HT-29 (cell line): Measurements from ENCODE around the gene GNPTAB. TPM values are rescaled to one million over a fixed set of nuclear protein-coding genes. Genes with fewer than 3 reads are reported as not detected.
"Not testable (repeated sequence)": the region's sequence is repeated elsewhere in the genome, so short reads cannot be mapped to it uniquely, and the experiment has no call there.

Experiments
- DNase-seq: peaks from one replicate; pipeline ENCODE4 v3.0.0-alpha.2; 2015; ENCODE audit warnings: low spot score
- total RNA-seq: library from RNA; depleted of rRNA; stranded (reverse); fragments of >200 nt; shearing (Covaris generic); gene quantifications from 2 replicates; pipeline ENCODE4 v1.2.3, GENCODE V29; 2014

GNPTAB gene
- total RNA-seq, 1 experiment from 2014 or later, result 12.7 TPM

- no peak for DNase-seq
These were observed 93.3 kb downstream of the GNPTAB start for GRCh38 chr12:101737476-101737875.

DNA sequence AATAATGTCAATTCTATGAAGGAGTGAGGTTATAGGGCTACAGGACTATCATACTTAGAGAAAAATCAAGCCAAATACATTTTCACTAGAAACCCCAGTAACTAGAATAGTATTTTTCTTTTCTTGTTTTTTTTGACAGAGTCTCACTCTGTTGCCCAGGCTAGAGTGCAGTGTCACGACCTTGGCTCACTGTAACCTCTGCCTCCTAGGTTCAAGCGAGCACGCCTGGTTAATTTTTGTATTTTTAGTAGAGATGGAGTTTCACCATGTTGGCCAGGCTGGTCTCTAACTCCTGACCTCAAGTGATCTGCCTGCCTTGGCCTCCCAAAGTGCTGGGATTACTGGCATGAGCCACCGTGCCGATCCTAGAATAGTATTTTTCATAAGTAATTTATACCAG lies 96.3 kb downstream of the GNPTAB start:
- not testable (repeated sequence) for DNase-seq

- no peak for DNase-seq
These were observed 97.6 kb downstream of the GNPTAB start for GRCh38 chr12:101733166-101733565.

- no peak for DNase-seq
These were observed 98.4 kb downstream of the GNPTAB start for GRCh38 chr12:101732318-101732717.

DNA sequence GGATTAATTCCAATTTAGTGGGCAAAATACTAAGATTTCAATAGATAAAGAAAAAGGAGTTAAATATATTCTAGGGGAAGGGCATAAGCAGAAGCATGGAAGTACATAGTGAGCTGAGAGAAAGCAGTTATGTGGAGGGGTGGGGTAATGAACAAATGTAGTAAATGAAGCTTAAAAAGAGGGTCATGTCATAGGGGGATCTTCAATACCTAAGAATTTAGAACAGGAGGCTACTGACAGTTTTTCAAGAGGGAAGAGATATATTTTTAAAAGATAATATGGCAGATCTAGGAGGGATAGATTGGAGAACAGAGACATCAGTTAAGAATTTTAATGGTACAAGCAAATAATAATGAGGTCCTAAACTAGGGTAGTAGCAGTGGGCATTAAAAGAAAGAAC lies 100.9 kb downstream of the GNPTAB start:
- DNase-seq, result no peak

DNA sequence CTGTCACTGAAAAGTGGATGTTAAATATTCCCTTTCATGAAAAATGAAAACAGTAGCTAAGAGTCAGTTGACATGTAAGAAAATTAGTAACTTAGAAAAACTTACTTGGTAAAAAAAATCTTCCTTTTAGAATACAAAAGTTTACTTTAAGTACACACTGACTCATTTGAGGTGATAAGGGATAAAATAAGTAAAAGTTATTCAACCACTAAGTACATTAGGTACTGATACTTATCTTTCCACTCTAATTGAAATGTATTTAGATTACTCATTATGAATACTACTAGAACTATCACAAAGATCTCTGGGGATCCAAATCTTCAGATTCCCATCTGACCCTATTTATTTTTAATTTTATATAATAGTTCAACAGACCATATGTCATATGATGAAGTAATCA lies 103.7 kb downstream of the GNPTAB start:
- DNase-seq, result no peak

DNA sequence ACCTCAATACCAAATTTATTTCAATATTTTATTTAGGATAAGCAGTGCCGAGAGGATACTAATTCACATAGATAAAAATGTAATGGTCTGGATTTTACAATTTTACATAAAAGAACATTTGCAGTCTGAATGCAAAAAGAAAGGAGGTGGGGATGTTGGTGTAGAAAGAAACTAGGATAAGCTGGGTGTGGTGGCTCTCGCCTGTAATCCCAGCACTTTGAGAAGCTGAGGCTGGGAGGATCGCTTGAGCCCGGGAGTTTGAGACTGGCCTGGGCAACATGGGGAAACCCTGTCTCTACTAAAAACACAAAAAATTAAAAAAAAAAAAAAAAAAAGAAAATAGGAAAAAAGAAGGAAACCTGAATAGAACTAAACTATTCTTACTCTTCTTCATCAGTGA lies 108.4 kb downstream of the GNPTAB start:
- no peak for DNase-seq

DNA sequence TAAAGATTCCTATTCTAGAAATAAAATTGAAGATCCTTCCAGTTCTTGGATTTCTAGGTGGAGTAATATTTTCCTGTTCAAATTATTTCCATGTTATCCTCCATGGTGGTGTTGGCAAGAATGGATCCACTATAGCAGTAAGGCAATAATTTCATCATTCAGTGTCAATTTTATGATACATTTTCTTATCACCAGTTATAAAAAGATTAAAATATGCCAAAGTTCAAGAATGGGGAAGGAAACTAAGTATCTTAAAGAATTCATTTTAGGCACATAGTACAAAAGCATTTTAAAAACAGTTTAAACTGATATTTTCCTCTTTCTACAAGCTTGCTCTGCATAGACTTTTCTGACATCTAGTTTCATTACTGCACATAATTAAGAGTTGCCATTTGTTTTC lies 110.6 kb downstream of the GNPTAB start:
- DNase-seq, result no peak

DNA sequence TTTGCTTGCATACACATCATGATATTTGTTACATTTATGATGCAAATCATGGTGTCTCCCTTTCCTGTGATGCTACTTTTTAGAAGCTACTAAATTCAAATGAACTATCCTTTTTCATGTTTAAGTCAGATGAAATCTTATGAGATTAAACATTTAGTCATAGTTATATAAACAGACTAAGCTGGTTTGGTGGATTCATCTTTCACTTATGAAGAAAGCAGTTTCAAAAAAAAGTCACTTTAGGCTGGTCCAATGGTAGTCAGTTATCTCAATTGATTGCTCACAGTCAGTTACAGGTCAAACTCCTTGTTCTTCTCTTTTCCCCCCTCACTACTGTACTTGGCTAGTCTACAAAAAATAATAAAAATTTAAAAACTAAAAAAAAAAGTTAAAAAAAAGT lies 111.2 kb downstream of the GNPTAB start:
- DNase-seq, result no peak

DNA sequence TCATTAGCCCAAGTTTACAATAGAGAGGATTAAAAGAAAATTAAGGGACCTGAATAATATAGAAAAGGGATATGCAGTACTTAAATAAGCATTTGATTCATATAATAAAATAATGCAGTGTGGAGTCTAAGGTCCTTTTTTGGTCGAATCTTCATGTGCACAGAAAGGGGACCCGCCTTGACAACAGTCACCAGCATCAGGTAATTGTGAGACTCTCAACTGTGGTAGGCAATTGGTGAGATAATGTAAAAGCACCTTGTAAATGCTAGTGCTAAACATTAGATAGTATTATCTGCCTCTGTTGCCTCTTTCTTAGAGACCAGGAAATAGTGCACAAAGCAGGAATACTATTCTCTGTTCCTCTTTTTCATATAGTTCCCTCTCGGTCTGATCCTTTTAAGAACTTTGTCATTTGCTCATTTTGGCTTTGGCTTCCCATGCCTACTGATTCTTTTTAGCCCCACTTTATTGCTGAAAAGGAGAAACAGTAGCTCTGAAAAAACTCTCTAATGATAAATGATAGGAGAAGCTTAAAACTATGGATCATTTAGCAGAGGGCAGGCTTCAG lies 115.8 kb downstream of the GNPTAB start:
- no peak for DNase-seq

DNA sequence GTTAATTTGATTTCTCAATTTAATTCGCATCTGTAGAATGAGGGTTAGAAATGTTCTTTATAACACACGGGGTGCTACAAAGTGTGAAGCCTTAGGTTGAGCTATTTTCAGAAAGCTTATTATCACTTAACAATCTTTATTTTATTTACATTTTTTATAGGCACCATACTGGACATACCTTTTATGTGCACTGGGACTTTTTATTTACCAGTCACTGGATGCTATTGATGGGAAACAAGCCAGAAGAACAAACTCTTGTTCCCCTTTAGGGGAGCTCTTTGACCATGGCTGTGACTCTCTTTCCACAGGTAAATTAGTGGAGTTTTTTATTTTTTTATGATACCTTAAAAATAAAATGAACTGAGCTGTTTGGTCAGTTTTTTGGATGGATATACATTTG lies 116.8 kb downstream of the GNPTAB start:
- DNase-seq, result no peak

DNA sequence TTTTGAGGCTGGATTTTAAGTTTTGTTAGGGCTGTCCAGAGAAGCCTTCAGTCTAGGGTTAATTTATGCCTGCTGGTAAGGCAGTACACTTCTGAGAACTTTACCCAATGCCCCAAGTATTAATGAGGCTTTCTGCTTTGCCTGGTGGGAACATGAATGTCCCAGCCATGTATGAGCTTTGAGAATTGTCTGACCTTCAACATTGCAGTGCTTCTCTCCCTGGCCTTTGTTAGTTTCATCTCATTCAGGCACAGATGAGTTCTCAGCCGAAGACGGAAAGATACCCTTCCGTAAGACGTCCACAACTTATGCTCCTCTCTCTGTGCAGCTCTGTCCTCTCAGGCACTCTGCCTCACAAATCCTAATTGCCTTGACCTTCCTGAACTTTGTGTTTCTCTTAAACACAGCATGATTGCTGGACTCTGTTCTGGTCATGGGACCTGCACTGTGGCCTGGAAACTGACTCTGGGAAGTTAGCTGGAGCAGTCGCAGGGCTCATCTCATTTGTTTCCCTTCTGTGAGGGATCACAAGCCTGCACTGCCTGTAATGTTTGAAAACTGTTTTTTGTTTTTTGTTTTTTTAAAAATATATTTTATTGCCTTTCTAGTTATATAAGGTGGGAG lies 117.6 kb downstream of the GNPTAB start:
- DNase-seq, result no peak

DNA sequence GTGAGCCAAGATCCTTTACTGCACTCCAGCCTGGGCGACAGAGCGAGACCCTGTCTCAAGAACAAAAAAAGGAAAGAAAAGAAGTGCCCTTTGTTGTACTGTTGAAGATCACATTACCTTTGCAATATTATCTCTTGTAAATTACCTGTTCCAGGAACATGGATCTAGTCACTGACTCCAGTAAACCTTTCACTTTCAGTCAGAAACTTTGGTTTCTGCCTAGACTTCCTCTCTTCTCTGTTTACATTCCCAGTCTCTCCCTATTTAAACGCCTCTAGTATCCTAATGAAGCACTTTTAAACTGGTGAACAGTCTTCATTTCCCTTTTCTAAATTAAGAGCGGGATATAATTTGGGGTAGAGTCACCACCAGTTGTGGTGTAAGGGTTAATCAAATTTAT lies 120.5 kb downstream of the GNPTAB start:
- DNase-seq, result no peak

DNA sequence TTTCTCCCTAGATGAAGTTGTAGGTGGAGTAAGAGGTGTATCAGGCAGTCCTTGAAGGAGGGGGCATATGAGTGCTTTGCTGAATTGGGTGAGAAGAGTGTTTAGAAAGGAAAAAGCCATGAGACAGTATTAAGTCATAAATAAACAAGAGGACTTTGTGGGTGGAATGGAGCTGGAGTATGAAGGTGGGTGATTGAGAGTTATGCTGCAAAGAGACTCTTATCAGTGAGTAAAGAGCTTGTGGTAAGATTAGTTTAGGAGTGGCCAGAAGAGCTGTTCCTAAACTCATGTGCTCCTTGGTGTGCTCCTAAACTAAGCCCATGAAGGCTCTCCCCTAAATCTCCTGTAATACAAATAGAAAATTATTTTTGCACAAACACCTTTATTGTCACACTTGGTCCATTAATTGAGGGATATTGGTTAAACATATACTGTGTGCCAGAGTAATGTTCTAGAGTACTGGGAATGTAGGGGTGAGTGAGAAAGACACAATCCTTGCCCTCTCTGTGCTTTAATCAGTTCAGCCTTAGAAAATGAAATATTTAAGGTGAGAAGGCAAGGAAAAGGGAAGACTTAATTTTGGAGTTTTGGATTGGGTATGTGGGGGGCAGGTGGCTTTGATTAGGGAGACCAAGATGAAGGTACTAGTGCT lies 123.5 kb downstream of the GNPTAB start:
- DNase-seq, result no peak

DNA sequence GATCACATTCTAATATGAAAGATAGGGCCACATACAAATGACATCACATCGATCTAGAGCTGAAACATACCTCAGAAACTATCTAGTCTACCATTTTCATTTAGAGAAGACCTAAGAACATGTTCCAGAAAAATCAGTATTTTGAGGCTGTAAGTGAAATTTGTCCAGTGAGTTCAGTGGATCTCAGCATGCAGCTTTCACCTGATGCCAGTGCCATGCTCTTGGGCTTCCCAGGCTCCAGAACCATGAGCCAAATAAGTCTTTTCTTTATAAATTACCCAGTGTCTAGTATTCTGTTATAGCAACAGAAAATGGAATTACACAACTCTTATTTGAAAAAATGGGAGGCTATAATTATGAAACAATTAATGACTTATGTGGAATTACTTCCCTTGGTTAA lies 124.4 kb downstream of the GNPTAB start:
- no peak for DNase-seq

GRCh38 chr12:101703487-101703886 lies 127.3 kb downstream of the GNPTAB start:
- DNase-seq, result no peak

GRCh38 chr12:101700299-101700820 lies 130.4 kb downstream of the GNPTAB start:
- DNase-seq, result no peak

DNA sequence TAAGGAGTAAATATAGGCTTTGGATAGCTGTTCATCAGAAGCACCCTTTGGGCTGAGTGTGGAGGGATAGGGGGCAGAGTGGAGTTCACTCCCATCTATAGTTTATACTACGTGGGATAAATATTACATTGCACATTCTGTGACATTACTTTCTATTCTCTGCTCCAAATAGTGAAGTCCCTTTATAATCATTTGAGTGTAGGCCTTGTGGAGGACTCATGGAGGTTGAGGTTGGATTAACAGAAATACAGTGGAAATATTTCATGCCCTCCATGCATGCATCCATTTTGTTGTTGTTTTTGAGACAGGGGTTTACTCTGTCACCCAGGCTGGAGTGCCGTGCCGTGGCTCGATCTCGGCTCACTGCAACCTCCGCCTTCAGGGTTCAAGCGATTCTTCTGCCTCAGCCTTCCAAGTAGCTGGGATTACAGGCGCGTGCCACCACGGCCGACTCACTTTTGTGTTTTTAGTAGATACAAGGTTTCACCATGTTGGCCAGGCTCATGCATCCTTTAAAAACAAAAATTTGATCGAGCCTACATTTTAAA lies 131.9 kb downstream of the GNPTAB start:
- DNase-seq, result no peak

- DNase-seq, result peak; percentile 46
These were observed 132.6 kb downstream of the GNPTAB start for GRCh38 chr12:101697930-101698799.

GRCh38 chr12:101697197-101697929 lies 133.4 kb downstream of the GNPTAB start, which contains the start of gene CHPT1:
Gene CHPT1, plus strand, starts transcription at chr12:101697640. Its CDS starts 222 bp downstream, at chr12:101697862.
- DNase-seq, result peak; percentile 31
